Measurements from ENCODE around the gene NEU1.
A peak's percentile ranks its signal among the peaks of the same experiment; 100 is the strongest.
"Not testable (repeated sequence)": the region's sequence is repeated elsewhere in the genome, so short reads cannot be mapped to it uniquely, and the experiment has no call there.

Gene NEU1

DNA sequence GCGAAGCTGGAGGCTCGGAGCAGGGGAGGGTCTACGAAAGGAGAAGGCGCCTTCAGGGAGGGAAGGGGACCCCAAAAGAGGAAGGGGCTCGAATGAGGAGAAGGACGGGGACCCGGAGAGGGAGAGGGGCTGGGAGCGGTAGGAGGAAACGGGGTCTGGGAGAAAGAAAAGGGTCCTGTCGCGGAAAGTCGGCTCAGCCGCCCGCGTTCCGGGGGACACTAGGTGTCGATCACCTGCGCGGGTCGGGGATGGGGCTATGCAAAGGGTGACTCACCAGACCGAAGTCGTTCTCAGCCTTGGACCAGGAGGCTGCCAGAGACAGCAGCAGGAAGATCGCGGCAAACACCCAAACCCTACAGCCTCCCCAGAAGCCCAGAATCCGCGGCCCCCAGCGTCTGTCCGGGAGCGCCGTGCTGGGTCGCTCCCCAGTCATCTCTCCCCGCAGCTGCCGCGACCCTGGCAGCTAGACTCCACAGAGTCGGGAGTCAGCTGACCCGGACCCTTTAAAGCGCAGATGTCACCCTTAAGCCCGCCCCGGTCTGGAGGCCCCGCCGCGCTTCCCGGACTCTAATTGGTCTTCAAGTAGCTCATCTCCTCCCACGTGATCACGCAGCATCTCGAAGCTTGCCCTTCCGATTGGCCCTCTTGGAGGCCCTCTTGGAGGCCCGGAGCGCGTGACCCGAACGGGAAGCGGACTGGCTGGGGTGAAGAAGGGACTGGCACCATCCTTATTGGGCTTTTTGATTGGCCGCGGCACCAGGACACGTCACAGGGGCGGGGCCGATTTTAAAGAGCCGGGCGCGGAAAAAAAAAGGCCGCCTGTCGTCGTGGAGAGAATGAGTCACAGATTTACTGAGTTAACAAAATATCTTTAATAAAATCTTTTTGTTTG lies at the start of gene NEU1:
Gene NEU1, minus strand, starts transcription at position 478 of the 892 bp plus-strand sequence. Its CDS starts 45 bp downstream, at position 433.
- DNase-seq (ENCODE audit: low read depth): peak; percentile 100

DNA sequence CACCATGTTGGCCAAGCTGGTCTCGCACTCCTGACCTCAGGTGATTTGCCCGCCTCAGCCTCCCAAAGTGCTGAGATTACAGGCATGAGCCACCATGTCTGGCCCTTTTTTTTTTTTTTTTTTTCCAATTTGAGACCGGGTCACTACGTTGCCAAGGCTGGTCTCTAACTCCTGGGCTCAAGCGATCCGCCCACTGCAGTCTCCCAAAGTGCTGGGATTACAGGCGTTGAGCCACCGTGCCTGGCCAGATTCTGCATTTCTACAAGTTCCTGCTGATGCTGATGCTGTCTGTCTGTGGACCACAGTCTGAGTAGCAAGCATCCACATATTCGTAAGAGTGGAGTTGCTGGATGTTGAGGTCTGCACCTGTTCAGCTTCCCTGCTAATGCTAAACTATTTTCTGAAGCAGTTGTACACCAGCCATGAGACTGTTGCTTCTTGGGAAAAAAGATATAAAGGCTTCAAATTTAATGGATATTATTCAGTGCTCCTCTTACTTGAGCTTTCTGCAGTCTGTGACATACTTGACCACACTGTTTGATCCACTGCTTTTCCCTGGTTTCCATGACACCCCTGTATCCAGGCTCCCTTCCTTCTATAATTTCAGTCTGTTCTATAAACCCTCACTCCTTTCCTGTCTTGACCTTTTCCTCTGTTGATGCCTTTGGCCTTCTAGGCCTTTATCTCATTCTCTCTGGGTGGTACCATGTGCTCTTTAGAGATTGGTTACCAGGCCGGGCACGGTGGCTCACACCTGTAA lies 49.4 kb upstream of the NEU1 start:
- no peak for DNase-seq (ENCODE audit: low read depth)

DNA sequence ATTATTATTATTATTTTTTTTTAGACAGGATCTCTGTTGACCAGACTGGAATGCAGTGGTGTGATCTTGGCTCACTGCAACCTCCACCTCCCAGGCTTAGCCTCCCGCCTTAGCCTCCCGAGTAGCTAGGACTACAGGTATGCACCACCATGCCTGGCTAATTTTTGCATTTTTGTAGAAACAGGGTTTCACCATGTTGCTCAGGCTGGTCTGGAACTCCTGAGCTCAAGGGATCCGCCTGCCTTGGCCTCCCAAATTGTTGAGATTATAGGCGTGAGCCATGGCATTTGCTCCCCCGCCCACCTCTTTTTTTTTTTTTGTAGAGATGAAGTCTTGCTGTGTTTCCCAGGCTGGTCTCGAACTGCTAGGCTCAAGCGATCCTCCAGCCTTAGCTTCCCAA lies 46.7 kb upstream of the NEU1 start:
- DNase-seq (ENCODE audit: low read depth): not testable (repeated sequence)

DNA sequence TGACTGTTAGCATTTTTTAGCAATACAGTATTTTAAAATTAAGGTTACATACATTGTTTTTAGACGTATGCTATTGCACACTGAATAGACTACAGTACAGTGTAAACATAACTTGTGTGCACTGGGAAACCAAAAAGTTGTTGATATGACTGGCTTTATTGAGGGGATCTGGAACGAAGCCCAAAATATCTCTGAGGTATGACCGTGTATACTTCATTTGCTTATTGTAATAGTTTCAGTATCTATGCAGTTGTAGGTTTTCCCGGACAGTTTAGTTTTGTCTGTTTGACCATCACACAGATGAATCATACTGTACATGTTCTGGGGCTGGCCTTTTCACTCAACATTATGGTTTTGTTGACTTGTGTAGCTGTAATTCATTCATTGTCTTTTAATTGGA lies 46.2 kb upstream of the NEU1 start:
- DNase-seq (ENCODE audit: low read depth): no peak

DNA sequence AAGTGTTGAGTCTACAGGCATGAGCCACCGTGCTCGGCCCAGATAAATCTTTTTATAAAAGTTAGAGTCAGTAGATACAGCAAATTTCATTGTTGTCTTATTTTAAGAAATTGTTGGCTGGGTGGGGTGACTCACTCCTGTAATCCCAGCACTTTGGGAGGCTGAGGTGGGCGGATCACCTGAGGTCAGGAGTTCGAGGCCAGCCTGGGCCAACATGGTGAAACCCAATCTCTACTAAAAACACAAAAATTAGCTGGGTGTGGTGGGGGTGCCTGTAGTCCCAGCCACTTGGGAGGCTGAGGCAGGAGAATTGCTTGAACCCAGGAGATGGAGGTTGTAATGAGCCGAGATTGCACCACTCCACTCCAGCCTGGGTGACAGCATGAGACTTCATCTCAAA lies 45.6 kb upstream of the NEU1 start:
- not testable (repeated sequence) for DNase-seq (ENCODE audit: low read depth)

DNA sequence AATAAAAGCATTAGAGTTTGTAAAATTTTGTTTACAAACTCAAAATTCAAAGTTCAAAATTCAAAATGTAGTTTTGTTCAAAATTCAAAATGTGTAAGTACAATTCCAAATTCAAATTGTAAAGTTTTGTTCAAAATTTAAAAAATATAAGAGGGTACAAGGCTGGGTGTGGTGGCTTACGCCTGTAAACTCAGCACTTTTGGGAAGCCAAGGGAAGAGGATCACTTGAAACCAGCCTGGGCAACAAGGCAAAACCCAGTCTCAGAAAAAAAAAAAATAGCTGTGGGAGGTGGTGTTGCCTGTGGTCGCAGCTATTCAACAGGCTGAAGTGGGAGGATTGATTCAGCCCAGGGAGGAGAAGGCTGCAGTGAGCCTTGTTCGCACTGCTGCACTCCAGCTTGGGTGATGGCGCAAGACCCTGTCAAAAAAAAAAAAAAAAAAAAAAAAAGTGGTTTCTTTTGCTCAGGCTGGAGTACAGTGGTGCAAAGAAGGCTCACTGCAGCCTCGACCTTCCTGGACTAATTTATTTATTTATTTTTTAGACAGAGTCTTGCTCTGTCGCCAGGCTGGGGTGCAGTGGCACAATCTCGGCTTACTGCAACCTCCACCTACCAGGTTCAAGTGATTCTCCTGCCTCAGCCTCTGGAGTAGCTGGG lies 44.7 kb upstream of the NEU1 start:
- DNase-seq (ENCODE audit: low read depth): peak; percentile 71

DNA sequence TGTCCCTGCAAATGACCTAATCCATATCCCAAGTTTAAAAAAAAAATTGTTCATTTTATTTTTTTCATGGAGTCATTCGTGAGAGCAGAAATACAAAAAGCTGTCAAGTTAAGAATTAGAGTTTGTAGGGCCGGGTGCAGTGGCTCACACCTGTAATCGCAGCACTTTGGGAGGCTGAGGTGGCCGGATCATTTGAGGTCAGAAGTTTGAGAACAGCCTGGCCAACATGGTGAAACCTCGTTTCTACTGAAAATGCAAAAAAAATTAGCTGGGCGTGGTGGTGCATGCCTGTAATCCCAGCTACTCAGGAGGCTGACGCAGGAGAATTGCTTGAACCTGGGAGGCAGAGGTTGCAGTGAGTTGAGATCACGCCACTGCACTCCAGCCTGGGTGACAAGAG lies 44.1 kb upstream of the NEU1 start:
- DNase-seq (ENCODE audit: low read depth): not testable (repeated sequence)

DNA sequence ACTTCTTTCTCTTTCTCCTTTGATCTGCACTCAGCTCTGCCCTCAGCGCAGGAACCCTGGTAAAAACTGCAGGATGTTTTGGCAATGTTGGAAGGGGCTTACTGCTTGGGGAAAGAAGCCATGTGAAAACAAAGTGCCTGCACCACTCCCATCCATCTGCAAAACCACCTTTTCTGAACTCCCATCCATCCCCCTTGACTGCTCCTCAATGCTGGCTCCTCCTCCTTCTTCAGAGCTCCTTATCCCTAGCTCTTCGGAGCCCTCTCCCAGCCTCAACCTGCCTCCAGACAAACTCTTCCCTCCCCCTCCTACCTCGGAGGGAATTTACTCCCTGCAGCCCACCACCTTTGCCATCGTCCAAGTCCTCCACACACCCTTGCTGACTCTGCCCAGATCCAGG lies 43.5 kb upstream of the NEU1 start:
- DNase-seq (ENCODE audit: low read depth): no peak

DNA sequence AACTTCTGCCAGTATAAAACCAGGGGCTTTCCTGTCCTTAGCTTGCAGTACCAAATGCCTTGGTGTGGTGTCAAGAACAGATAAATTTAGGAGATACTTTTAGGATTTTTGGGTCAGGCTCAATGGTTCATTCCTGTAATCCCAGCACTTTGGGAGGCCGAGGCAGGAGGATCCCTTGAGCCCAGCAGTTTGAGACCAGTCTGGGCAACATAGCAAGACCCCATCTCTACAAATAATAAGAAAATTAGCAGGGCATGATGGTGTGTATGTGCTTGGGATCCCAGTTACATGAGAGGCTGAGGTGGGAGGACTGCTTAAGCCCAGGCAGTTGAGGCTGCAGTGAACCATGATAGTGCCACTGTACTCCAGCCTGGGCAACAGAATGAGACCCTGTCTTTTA lies 42.4 kb upstream of the NEU1 start:
- DNase-seq (ENCODE audit: low read depth): no peak

DNA sequence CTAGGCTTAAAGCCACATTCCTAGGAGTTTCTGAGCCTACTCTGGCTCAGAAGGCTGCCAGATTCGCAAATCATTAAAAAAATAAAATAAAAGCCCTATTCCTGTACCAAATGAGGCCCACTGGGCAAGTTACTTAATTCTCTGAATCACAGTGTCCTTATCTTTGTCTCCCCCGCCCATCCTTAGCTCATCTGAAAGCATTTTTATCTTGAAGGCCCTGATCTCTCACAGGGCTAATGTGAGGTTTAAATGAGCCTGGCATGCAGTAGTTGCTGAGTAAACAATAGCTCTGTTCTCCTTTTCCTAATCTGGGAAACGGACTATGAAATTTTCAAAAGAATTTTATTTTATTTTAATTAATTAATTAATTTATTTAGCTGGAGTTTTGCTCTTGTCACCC lies 41.3 kb upstream of the NEU1 start:
- DNase-seq (ENCODE audit: low read depth): no peak

DNA sequence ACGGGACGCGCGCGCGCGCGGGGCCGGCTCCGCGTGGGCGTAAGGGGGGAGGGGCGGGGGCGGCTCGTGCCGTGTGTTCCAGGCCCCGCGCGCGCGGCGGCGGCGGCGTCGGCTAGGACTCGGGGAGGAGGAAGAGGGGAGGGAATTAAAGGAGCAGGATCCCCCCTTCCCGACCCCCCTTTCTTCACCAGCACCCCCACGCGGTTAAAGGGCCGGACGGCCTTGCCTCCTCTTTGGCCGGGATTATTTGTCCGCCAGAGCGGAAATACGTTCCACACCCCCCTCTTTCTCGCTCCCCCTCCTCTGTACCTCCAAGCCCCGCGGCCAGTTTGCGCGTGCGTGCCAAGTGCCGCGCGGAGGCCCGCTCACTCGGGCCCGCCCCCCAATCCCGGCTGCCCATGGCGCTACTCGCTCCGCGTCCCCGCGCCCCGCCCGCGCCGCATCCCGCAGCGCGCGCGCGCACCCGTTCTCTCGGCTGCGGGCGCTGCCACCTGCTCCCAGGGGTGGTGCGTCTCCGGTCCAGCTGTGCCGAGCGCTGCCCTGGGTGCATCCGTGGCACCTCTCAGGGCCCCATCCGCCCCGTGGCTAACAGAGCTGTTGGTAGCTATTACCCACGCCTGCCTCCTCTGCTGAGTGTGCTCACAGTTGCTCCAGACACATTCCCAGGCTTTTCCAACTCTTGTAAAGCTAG lies 39.5 kb upstream of the NEU1 start, which contains the start of gene ZBTB12:
Gene ZBTB12, minus strand, starts transcription at position 134 of the 691 bp plus-strand sequence. CDS start 781 bp downstream, outside the sequence.
- DNase-seq (ENCODE audit: low read depth): peak; percentile 92

DNA sequence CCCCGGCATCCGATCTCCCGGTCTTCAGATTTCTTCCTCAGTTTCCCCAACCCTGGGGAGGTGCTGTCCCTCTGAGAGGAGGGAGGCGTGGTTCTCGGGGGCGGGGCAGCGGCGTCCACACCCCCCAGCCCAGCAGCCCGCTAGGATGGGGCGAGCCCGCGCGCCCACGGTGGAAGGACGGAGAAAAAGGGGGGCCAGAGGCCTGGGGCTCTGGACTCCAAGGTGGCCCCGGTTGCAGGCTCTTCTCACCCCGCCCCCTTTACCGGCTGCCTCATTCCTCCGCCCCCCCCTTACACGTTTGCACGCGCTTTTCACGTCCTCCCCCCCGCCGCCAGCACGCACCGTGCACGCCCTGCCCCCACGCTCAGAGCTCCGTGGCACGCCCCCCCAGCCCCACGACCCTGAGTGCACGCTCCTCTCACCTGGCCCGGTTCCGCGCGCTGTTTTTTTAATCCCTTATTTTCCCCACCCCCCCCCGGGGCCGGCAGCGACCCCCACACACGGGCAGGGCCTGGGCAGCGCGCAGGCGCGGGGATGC lies 38.9 kb upstream of the NEU1 start:
- DNase-seq (ENCODE audit: low read depth): no peak

DNA sequence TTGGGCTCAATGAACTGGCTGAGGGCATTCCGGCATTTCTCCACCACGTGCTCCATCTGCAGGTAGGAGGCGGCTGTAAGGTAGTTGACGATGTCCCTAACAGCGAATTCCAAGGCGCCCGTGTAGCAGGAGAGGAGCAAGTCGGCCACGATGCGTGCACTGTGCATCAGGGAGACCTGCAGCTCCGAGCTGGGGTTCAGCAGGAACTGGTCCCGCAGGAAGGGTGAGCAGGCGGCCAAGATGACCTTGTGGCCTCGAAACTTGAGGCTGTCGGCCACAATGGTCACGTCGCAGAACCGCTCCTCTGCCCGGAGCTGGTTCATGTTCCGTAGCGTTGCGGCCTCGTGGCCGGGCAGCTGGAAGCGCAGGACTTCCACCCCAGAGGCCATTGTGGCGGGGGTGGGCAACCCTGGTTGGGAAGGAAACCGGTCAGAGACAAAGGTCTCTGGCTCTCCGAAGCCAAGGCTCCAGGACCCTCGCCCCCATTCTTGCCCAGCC lies 38.3 kb upstream of the NEU1 start:
- no peak for DNase-seq (ENCODE audit: low read depth)

DNA sequence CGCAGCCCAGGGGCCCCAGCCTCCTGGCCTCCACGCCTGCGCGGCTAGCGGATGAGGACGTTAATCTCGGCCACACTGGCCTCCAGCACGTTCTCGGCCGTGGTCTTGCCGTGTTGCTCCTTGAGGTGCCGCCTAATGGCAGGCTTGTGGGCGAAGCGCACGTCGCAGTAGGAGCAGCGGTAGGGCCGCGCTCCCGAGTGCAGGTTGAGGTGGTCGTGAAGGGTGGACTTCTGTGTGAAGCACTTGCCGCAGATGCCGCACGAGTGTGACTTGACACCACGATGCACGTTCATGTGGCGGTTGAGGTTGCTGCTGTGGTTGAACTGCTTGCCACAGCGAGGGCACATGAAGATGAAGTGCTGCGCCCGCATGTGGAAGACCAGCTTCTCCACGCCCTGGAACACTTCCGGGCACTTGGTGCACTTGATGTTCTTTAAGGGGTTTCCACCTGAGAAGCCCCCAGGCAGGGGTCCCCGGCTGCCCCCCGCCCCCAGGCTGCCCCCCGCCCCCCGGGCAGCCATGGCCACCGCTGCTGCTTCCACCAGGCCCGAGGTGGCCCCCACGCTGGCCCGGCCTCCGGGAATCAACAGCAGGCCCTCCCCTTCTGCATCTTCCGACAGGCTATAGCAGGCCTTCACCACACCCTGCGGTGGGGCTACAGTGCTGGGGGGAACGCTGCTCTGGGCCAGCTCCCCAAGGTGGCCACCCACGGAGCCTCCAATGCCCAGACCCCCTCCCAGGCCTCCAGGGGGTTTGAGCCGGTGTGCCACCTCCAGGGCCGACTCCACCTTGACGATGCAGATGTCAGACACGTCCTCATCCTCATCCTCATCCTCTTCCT lies 37.5 kb upstream of the NEU1 start:
- DNase-seq (ENCODE audit: low read depth): no peak

DNA sequence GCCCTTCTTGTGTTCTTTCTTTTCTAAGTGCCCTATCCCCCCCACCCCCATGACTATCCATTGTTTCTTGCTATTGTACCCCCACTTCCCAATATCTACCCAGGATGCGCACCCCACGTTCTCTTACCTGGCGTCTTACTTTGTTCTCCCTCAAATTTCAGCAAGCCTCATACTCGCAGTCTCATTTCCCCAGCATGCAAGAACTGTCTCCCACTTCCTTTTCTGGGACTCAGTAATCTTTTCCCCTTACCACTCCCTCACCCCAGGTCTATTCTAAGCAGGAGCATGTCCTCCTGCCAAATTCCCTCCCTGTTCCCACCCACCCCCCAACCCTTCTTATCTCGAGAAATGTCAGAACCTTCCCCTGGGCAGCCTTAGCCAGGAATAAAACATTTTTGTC lies 36.6 kb upstream of the NEU1 start:
- no peak for DNase-seq (ENCODE audit: low read depth)

DNA sequence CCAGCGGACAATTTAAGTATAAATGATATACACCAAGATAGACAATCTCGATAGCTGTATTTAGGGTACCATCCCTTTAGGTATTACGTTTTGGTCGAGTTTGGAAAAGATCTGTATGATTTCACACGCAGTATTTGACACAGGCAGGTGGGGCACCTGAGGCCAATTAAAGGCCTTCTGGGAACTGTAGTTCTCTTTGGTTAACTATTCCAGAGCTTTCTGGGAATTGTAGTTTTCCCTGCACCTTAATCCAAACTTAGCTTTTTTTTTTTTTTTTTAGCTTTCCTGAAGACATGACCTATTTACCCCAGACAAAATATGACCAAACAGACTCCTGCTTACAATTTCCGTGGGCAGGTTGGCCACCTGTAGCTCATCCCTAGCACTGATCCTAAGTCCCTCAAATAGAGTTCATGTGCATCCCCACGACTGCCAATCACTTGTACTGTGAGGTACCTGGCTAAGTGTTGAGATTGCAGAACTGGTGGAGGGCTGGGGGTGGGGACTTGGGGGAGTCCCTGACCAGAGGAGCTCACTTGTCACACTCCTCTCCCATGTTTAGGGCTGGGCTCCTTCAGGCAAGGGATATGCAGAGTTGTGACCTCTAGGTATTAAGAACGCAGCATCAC lies 35.9 kb upstream of the NEU1 start:
- DNase-seq (ENCODE audit: low read depth): no peak

DNA sequence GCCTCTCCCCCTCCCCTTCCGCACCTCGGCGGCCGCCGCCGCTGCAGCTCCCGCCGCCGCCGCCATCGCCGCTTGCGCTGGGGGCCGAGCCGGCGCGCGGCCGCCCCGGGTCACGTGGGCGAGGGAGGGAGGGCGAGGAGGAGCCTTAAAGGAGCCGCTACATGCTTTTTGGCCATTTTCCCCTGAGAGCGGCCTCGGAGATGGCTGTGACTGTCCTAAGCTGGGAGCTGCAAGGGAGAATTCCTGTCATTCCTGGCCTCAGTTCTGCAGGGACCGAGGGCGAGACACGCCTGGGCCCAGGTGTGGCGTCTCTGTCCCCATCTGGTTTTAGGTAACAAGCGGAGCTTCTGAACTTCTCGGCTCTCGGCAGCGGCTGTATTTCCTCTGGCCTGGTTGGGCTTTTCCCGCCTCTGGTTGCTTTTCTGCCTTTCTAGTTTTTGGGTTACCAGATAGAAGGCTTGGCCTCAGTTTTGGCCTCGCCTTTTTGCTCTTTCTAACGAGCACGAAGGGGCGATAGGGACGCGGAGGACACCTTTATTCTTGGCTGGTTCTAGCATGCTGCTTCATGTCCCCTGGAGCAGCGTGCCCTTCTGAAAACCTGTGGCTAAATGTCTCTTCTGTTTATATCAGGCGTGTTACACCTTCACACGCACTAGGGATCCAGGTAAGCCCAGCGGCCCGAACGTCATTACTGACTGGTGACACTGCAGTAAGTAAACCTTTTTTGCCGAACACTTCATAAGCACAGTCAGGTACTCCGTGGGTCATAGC lies 35.2 kb upstream of the NEU1 start, which contains the start of gene EHMT2:
Gene EHMT2, minus strand, starts transcription at position 87 of the 771 bp plus-strand sequence. Its CDS starts 21 bp downstream, at position 66.
- peak; percentile 45 for DNase-seq (ENCODE audit: low read depth)

DNA sequence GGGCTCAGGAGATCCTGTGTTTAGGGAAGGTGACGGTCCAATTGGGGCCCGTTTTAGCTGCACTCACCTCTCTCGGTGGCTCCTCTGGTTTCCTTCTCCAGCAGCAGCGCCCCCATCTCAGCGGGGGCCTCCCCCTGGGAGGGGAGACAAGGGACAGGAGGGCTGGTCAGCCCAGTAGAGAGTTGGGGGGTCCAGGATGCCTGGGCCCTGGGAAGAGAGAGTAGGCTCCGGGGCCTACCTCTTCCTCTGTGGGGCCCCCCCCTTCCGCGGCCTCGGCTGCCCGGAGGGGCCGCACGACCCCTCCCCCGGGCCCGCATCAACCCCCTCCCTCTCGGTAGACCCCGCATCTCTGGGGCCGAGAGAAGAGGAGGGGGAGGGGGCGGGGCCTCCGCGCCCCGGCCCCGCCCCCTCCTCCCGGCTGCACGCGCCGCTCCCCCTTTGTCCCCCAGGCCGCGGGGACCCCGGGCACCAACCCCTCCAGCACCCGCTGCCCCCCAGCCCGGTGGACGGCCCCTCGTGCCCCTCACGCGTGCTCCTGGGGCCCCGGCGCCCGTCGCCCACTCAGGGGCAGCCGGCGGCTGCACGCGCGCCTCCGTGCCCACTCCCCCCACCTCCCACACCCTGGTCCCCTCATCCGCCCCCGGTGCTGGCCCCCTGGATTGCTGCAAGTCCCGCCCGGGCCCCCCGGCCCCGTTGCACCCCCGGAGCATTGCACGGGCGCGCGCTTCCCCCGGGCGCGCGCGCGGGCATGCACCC lies 34.4 kb upstream of the NEU1 start:
- no peak for DNase-seq (ENCODE audit: low read depth)
